ENCODE measurements around the gene LMBRD2.

GRCh38 chr5:36058776-36059175 lies 92.9 kb downstream of the LMBRD2 start:
- TF ChIP-seq, protein P1, sequence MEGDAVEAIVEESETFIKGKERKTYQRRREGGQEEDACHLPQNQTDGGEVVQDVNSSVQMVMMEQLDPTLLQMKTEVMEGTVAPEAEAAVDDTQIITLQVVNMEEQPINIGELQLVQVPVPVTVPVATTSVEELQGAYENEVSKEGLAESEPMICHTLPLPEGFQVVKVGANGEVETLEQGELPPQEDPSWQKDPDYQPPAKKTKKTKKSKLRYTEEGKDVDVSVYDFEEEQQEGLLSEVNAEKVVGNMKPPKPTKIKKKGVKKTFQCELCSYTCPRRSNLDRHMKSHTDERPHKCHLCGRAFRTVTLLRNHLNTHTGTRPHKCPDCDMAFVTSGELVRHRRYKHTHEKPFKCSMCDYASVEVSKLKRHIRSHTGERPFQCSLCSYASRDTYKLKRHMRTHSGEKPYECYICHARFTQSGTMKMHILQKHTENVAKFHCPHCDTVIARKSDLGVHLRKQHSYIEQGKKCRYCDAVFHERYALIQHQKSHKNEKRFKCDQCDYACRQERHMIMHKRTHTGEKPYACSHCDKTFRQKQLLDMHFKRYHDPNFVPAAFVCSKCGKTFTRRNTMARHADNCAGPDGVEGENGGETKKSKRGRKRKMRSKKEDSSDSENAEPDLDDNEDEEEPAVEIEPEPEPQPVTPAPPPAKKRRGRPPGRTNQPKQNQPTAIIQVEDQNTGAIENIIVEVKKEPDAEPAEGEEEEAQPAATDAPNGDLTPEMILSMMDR (IDR thresholded peaks at IDR 0.05; ENCODE audit: insufficient read depth, low read depth, low read length) = no peak
- TF ChIP-seq EZH2 (IDR thresholded peaks at IDR 0.05; ENCODE audit: insufficient read depth, low read length) = no peak
